Measurements from ENCODE around the gene SLC19A2. TPM values are rescaled to one million over a fixed set of nuclear protein-coding genes. Genes with fewer than 3 reads are reported as not detected.

The SLC19A2 gene
- total RNA-seq, 1 experiment from 2014 or later: 31.5 TPM

GRCh38 chr1:169494343-169494742 is 8.6 kb upstream of the SLC19A2 start:
- no peak overlapping the region for H3K27ac Mint-ChIP-seq (ENCODE audit: unreplicated experiment)
- POLR2A ChIA-PET: no interaction called here

GRCh38 chr1:169493251-169493650 is 7.5 kb upstream of the SLC19A2 start:
- intact Hi-C loops (cut with micrococcal nuclease; ENCODE audit: unreplicated experiment): no loop called here

More at GRCh38 chr1:169494343-169494742, 8.6 kb upstream of the SLC19A2 start:
- peaks cover 15% of the 10 kb centered on the region for H3K4me1 Mint-ChIP-seq (ENCODE audit: low read depth, unreplicated experiment)
- Histone ChIP-seq H3K27me3 (replicated peaks; ENCODE audit: control insufficient read depth, insufficient read depth, low read length) (no peaks in the 10 kb centered on the region), H3K4me1 (peaks cover 24% of the 10 kb centered on the region), H3K4me3 (ENCODE audit: low read depth, low read length) (no peak overlapping the region), H3K9me3 (no peaks in the 10 kb centered on the region), H3K36me3 (ENCODE audit: control insufficient read depth, insufficient read depth, low read length) (no peaks in the 10 kb centered on the region)
- CTCF ChIA-PET: no interaction called here
- TF ChIP-seq CTCF (IDR thresholded peaks at IDR 0.05; ENCODE audit: insufficient read depth in 1 of 2, low read depth in 1 of 2, low read length in 1 of 2, severe bottlenecking in 1 of 2, unreplicated experiment in 1 of 2): no peak
- no TSS peak for BruUV-seq (replicated peaks)
- peaks cover 13% of the 10 kb centered on the region for H3K36me3 Mint-ChIP-seq (ENCODE audit: insufficient read depth, unreplicated experiment)
- intact Hi-C loops (cut with micrococcal nuclease; ENCODE audit: unreplicated experiment): no loop called here
- DNase-seq: no peak
- no peaks in the 10 kb centered on the region for H3K9me3 Mint-ChIP-seq (ENCODE audit: unreplicated experiment)
- H3K27me3 Mint-ChIP-seq (ENCODE audit: insufficient read depth, unreplicated experiment): no peaks in the 10 kb centered on the region
- no peak overlapping the region for H3K4me3 Mint-ChIP-seq (ENCODE audit: unreplicated experiment)

GRCh38 chr1:169491845-169492281 is 6.1 kb upstream of the SLC19A2 start:
- Mint-ChIP-seq H3K27ac (ENCODE audit: unreplicated experiment) (no peak overlapping the region), H3K36me3 (ENCODE audit: insufficient read depth, unreplicated experiment) (peaks cover 1% of the 10 kb centered on the region), H3K9me3 (ENCODE audit: unreplicated experiment) (no peaks in the 10 kb centered on the region), H3K4me1 (ENCODE audit: low read depth, unreplicated experiment) (peaks cover 6% of the 10 kb centered on the region), H3K27me3 (ENCODE audit: insufficient read depth, unreplicated experiment) (no peaks in the 10 kb centered on the region), H3K4me3 (ENCODE audit: unreplicated experiment) (no peak overlapping the region)
- TF ChIP-seq CTCF (IDR thresholded peaks at IDR 0.05; ENCODE audit: insufficient read depth in 1 of 2, low read depth in 1 of 2, low read length in 1 of 2, severe bottlenecking in 1 of 2, unreplicated experiment in 1 of 2): no peak
- intact Hi-C loops (cut with micrococcal nuclease; ENCODE audit: unreplicated experiment): no loop called here
- H3K9me3 ChIP-seq: no peaks in the 10 kb centered on the region
- H3K27me3 ChIP-seq (replicated peaks; ENCODE audit: control insufficient read depth, insufficient read depth, low read length): no peaks in the 10 kb centered on the region
- DNase-seq: no peak
- peaks cover 20% of the 10 kb centered on the region for H3K4me1 ChIP-seq
- H3K36me3 ChIP-seq (ENCODE audit: control insufficient read depth, insufficient read depth, low read length): no peaks in the 10 kb centered on the region
- CTCF ChIA-PET: no interaction called here
- POLR2A ChIA-PET: no interaction called here
- H3K4me3 ChIP-seq (ENCODE audit: low read depth, low read length): no peak overlapping the region
- no TSS peak for BruUV-seq (replicated peaks)

More at GRCh38 chr1:169493251-169493650, 7.5 kb upstream of the SLC19A2 start:
- Histone ChIP-seq H3K9me3 (no peaks in the 10 kb centered on the region), H3K4me3 (ENCODE audit: low read depth, low read length) (no peak overlapping the region), H3K36me3 (ENCODE audit: control insufficient read depth, insufficient read depth, low read length) (no peaks in the 10 kb centered on the region), H3K27me3 (replicated peaks; ENCODE audit: control insufficient read depth, insufficient read depth, low read length) (no peaks in the 10 kb centered on the region), H3K4me1 (peaks cover 25% of the 10 kb centered on the region)
- Mint-ChIP-seq H3K36me3 (ENCODE audit: insufficient read depth, unreplicated experiment) (peaks cover 12% of the 10 kb centered on the region), H3K4me1 (ENCODE audit: low read depth, unreplicated experiment) (peaks cover 9% of the 10 kb centered on the region), H3K4me3 (ENCODE audit: unreplicated experiment) (no peak overlapping the region), H3K27ac (ENCODE audit: unreplicated experiment) (no peak overlapping the region), H3K27me3 (ENCODE audit: insufficient read depth, unreplicated experiment) (no peaks in the 10 kb centered on the region), H3K9me3 (ENCODE audit: unreplicated experiment) (no peaks in the 10 kb centered on the region)
- no peak for DNase-seq
- BruUV-seq (replicated peaks): no TSS peak
- ChIA-PET CTCF (no interaction called here), POLR2A (no interaction called here)
- no peak for TF ChIP-seq CTCF (IDR thresholded peaks at IDR 0.05; ENCODE audit: insufficient read depth in 1 of 2, low read depth in 1 of 2, low read length in 1 of 2, severe bottlenecking in 1 of 2, unreplicated experiment in 1 of 2)

Data from Caco-2 (cell line).